Fibroblast of upper back skin (primary cell): ENCODE measurements around the gene SEMA3A.
"Not testable (repeated sequence)": the region's sequence is repeated elsewhere in the genome, so short reads cannot be mapped to it uniquely, and the experiment has no call there.

Experiments
- DNase-seq: peaks from one replicate; pipeline ENCODE4 v3.0.0-alpha.2; 2013

The SEMA3A gene

GRCh38 chr7:84194484-84195271 lies at the start of gene SEMA3A:
SEMA3A (minus strand) TSS chr7:84194789; CDS start chr7:84194586, 203 bp downstream.
- peak; percentile 74 for DNase-seq

GRCh38 chr7:84243037-84243436 lies 48.4 kb upstream of the SEMA3A start:
- not testable (repeated sequence) for DNase-seq

- no peak for DNase-seq
Observed at GRCh38 chr7:84238596-84238995, 44.0 kb upstream of the SEMA3A start.

- peak; percentile 96 for DNase-seq
Observed at GRCh38 chr7:84237533-84238173, 43.1 kb upstream of the SEMA3A start.

GRCh38 chr7:84236398-84236797 lies 41.8 kb upstream of the SEMA3A start:
- DNase-seq: peak; percentile 44

- peak; percentile 24 for DNase-seq
Observed at GRCh38 chr7:84232646-84233045, 38.1 kb upstream of the SEMA3A start.

GRCh38 chr7:84231157-84231556 lies 36.6 kb upstream of the SEMA3A start:
- DNase-seq: peak; percentile 61

- DNase-seq: no peak
Observed at GRCh38 chr7:84230491-84230890, 35.9 kb upstream of the SEMA3A start.

- DNase-seq: no peak
Observed at GRCh38 chr7:84228526-84228925, 33.9 kb upstream of the SEMA3A start.

GRCh38 chr7:84226759-84227158 lies 32.2 kb upstream of the SEMA3A start:
- no peak for DNase-seq

GRCh38 chr7:84224505-84224904 lies 29.9 kb upstream of the SEMA3A start:
- no peak for DNase-seq

- no peak for DNase-seq
Observed at GRCh38 chr7:84219310-84219709, 24.7 kb upstream of the SEMA3A start.

GRCh38 chr7:84218681-84219080 lies 24.1 kb upstream of the SEMA3A start:
- DNase-seq: peak; percentile 61

GRCh38 chr7:84216472-84216871 lies 21.9 kb upstream of the SEMA3A start:
- peak; percentile 41 for DNase-seq

GRCh38 chr7:84214757-84215156 lies 20.2 kb upstream of the SEMA3A start:
- not testable (repeated sequence) for DNase-seq

- DNase-seq: no peak
Observed at GRCh38 chr7:84210301-84210700, 15.7 kb upstream of the SEMA3A start.

GRCh38 chr7:84209006-84209405 lies 14.4 kb upstream of the SEMA3A start:
- DNase-seq: no peak

GRCh38 chr7:84207615-84208014 lies 13.0 kb upstream of the SEMA3A start:
- DNase-seq: no peak

GRCh38 chr7:84207025-84207424 lies 12.4 kb upstream of the SEMA3A start:
- no peak for DNase-seq

GRCh38 chr7:84204655-84205054 lies 10.1 kb upstream of the SEMA3A start:
- peak; percentile 72 for DNase-seq

GRCh38 chr7:84202855-84203254 lies 8.3 kb upstream of the SEMA3A start:
- peak; percentile 52 for DNase-seq

- DNase-seq: no peak
Observed at GRCh38 chr7:84200859-84201258, 6.3 kb upstream of the SEMA3A start.

- DNase-seq: no peak
Observed at GRCh38 chr7:84199216-84199615, 4.6 kb upstream of the SEMA3A start.

- no peak for DNase-seq
Observed at GRCh38 chr7:84196084-84196503, 1.5 kb upstream of the SEMA3A start.
